Mesenchymal stem cell (in vitro differentiated cells and primary cell): ENCODE measurements around the gene CRBN.

ENCODE experiments used
- DNase-seq: peaks from one replicate; pipeline ENCODE4 v3.0.0-alpha.2; 2013
- H2AFZ ChIP-seq: one replicate; pipeline ENCODE4 v1.6.1; 2013; ENCODE audit warnings: low read depth, mild to moderate bottlenecking, control low read depth, inconsistent platforms, low read length, moderate library complexity
- H2AK5ac ChIP-seq: 2 replicates; pipeline ENCODE4 v1.6.1; 2013; ENCODE audit warnings: low read length, moderate library complexity, mild to moderate bottlenecking, inconsistent platforms; ENCODE audit not compliant: severe bottlenecking
- H2BK120ac ChIP-seq: one replicate; pipeline ENCODE4 v1.6.1; 2013; ENCODE audit warnings: low read depth, mild to moderate bottlenecking, inconsistent platforms, low read length, moderate library complexity
- H2BK12ac ChIP-seq, 2 experiments: one replicate each; pipeline ENCODE4 v1.6.1; 2013; ENCODE audit warnings: inconsistent platforms in 2 of 2, low read length in 2 of 2, mild to moderate bottlenecking in 2 of 2, moderate library complexity in 2 of 2, control low read depth in 1 of 2
- H2BK15ac ChIP-seq: one replicate; pipeline ENCODE4 v1.6.1; 2013; ENCODE audit warnings: mild to moderate bottlenecking, low read depth, inconsistent platforms; ENCODE audit not compliant: poor library complexity, severe bottlenecking
- H2BK5ac ChIP-seq: 2 replicates; pipeline ENCODE4 v1.6.1; 2013; ENCODE audit warnings: low read depth, mild to moderate bottlenecking, low read length, control low read depth, inconsistent platforms; ENCODE audit not compliant: poor library complexity, severe bottlenecking
- H3K14ac ChIP-seq, 2 experiments: one replicate each; pipeline ENCODE4 v1.6.1; 2013; ENCODE audit warnings: inconsistent platforms in 2 of 2, low read length in 2 of 2, control low read depth in 1 of 2, mild to moderate bottlenecking in 1 of 2, moderate library complexity in 1 of 2
- H3K18ac ChIP-seq, 2 experiments: one replicate each; pipeline ENCODE4 v1.6.1; 2013; ENCODE audit warnings: inconsistent platforms in 2 of 2, low read length in 2 of 2, control low read depth in 1 of 2, low read depth in 1 of 2, mild to moderate bottlenecking in 1 of 2
- H3K23ac ChIP-seq, 2 experiments: one replicate each; pipeline ENCODE4 v1.6.1; 2013; ENCODE audit warnings: inconsistent platforms in 2 of 2, low read length in 2 of 2, mild to moderate bottlenecking in 2 of 2, moderate library complexity in 2 of 2, control low read depth in 1 of 2
- H3K27ac ChIP-seq: 2 replicates; pipeline ENCODE4 v1.5.1; 2013; ENCODE audit warnings: mild to moderate bottlenecking, moderate library complexity, low read length, control low read depth, inconsistent platforms; ENCODE audit not compliant: poor library complexity, severe bottlenecking
- H3K27me3 ChIP-seq, 2 experiments: 2 replicates each; pipeline versions ENCODE4 v1.6.1 to v1.7.0; 2013; ENCODE audit warnings: low read length in 2 of 2, mild to moderate bottlenecking in 2 of 2, moderate library complexity in 2 of 2, control low read depth in 1 of 2, inconsistent platforms in 1 of 2; ENCODE audit not compliant: control insufficient read depth in 1 of 2, insufficient read depth in 1 of 2
- H3K36me3 ChIP-seq, 2 experiments: 2 replicates each; pipeline versions ENCODE4 v1.6.1 to v1.7.0; 2013; ENCODE audit warnings: low read length in 2 of 2, control low read depth in 1 of 2, inconsistent platforms in 1 of 2, low read depth in 1 of 2, mild to moderate bottlenecking in 1 of 2; ENCODE audit not compliant: insufficient read depth in 2 of 2, control insufficient read depth in 1 of 2
- H3K4ac ChIP-seq, 2 experiments: one replicate each; pipeline ENCODE4 v1.6.1; 2013; ENCODE audit warnings: inconsistent platforms in 2 of 2, low read length in 2 of 2, mild to moderate bottlenecking in 2 of 2, moderate library complexity in 2 of 2, control low read depth in 1 of 2, low read depth in 1 of 2
- H3K4me1 ChIP-seq: 2 replicates; pipeline ENCODE4 v1.6.1; 2013; ENCODE audit warnings: low read depth, low read length, control low read depth; ENCODE audit not compliant: control insufficient read depth, insufficient read depth
- H3K4me2 ChIP-seq: 2 replicates; pipeline ENCODE4 v1.6.1; 2013; ENCODE audit warnings: low read length, mild to moderate bottlenecking, inconsistent platforms; ENCODE audit not compliant: poor library complexity, severe bottlenecking
- H3K4me3 ChIP-seq, 2 experiments: 2 replicates each; pipeline versions ENCODE4 v1.5.1 to v1.7.0; 2013; ENCODE audit warnings: low read length in 2 of 2, mild to moderate bottlenecking in 2 of 2, control low read depth in 1 of 2, low read depth in 1 of 2; ENCODE audit not compliant: insufficient read depth in 1 of 2
- H3K79me1 ChIP-seq: replicated peaks from 2 replicates; pipeline ENCODE4 v1.6.1; 2013; ENCODE audit warnings: mild to moderate bottlenecking, control low read depth, low read length, inconsistent platforms; ENCODE audit not compliant: poor library complexity, severe bottlenecking
- H3K9ac ChIP-seq: 2 replicates; pipeline ENCODE4 v1.7.0; 2013; ENCODE audit warnings: mild to moderate bottlenecking, low read length, moderate library complexity
- H3K9me3 ChIP-seq: 2 replicates; pipeline ENCODE4 v1.7.0; 2013; ENCODE audit warnings: mild to moderate bottlenecking, low read length; ENCODE audit not compliant: control insufficient read depth
- H4K8ac ChIP-seq: one replicate; pipeline ENCODE4 v1.6.1; 2013; ENCODE audit warnings: inconsistent platforms, mild to moderate bottlenecking, low read length, moderate library complexity
- H4K91ac ChIP-seq: one replicate; pipeline ENCODE4 v1.6.1; 2013; ENCODE audit warnings: mild to moderate bottlenecking, low read length, inconsistent platforms
- WGBS: methylation state at CpG from one replicate; pipeline ENCODE4 v1.1.7; 2013; ENCODE audit warnings: mixed read lengths; 5-methylcytosine and 5-hydroxymethylcytosine counted together

Gene CRBN

GRCh38 chr3:3107858-3108257, 71.6 kb downstream of the CRBN start:
- H3K4me3 ChIP-seq = no peak overlapping the region
- WGBS = 100% methylated on average over 1 of the region's 3 CpGs
- no peaks in the 10 kb centered on the region for H3K9me3 ChIP-seq
- H3K23ac ChIP-seq = no peak overlapping the region
- no peak overlapping the region for H3K4me2 ChIP-seq
- no peaks in the 10 kb centered on the region for H3K27me3 ChIP-seq
- no peak overlapping the region for H2BK15ac ChIP-seq
- H4K8ac ChIP-seq = no peak overlapping the region
- no peaks in the 10 kb centered on the region for H3K4me1 ChIP-seq
- no peak overlapping the region for H2AFZ ChIP-seq
- no peak for DNase-seq
- H3K36me3 ChIP-seq = no peaks in the 10 kb centered on the region
- no peak overlapping the region for H4K91ac ChIP-seq
- H3K18ac ChIP-seq = no peak overlapping the region
- no peaks in the 10 kb centered on the region for H3K79me1 ChIP-seq
- H3K4ac ChIP-seq = no peak overlapping the region
- H2BK120ac ChIP-seq = no peak overlapping the region
- no peak overlapping the region for H2AK5ac ChIP-seq
- no peak overlapping the region for H3K14ac ChIP-seq
- H2BK5ac ChIP-seq = no peak overlapping the region
- no peak overlapping the region for H2BK12ac ChIP-seq
- no peak overlapping the region for H3K27ac ChIP-seq
- H3K9ac ChIP-seq = no peak overlapping the region

- Histone ChIP-seq H2BK120ac (no peak overlapping the region), H3K4me1 (no peaks in the 10 kb centered on the region), H2BK5ac (no peak overlapping the region), H2AFZ (no peak overlapping the region), H4K91ac (no peak overlapping the region), H3K23ac (no peak overlapping the region), H4K8ac (no peak overlapping the region), H3K27ac (no peak overlapping the region), H3K79me1 (no peaks in the 10 kb centered on the region), H2BK12ac (no peak overlapping the region), H3K27me3 (no peaks in the 10 kb centered on the region), H3K36me3 (no peaks in the 10 kb centered on the region), H3K4me3 (no peak overlapping the region), H3K9me3 (no peaks in the 10 kb centered on the region), H2BK15ac (no peak overlapping the region), H3K4ac (no peak overlapping the region), H3K18ac (no peak overlapping the region), H2AK5ac (no peak overlapping the region), H3K9ac (no peak overlapping the region), H3K14ac (no peak overlapping the region), H3K4me2 (no peak overlapping the region)
- 92% methylated on average over 3 of the region's 3 CpGs for WGBS
- DNase-seq = no peak
Observed at GRCh38 chr3:3107181-3107580, 72.3 kb downstream of the CRBN start.

DNA sequence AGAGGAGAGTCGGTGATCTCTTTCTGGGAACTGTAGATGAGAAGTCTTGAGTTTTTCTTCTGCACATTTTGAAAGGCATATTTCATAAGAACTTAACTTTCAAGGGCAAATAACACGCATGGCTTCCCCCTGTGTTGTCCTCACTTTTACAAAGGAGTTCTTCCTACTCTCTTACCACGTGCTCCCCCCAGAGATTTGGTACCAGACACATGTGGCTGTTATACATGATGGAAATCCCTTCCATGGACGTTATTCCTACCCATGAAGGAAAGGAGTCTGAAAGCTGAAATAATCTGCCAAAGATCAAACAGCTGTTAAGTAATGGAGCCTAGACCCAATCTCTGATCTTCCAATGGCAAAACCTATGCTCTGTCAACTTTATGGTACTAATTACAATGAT, 73.7 kb downstream of the CRBN start:
- no peak overlapping the region for H4K91ac ChIP-seq
- no peak overlapping the region for H2BK5ac ChIP-seq
- no peak overlapping the region for H2AFZ ChIP-seq
- 77% methylated on average over 4 of the region's 4 CpGs for WGBS
- H3K36me3 ChIP-seq = no peaks in the 10 kb centered on the region
- no peak overlapping the region for H3K4me3 ChIP-seq
- H4K8ac ChIP-seq = no peak overlapping the region
- no peak overlapping the region for H3K23ac ChIP-seq
- H3K9me3 ChIP-seq = no peaks in the 10 kb centered on the region
- H3K18ac ChIP-seq = no peak overlapping the region
- no peak overlapping the region for H2BK15ac ChIP-seq
- H3K9ac ChIP-seq = no peak overlapping the region
- H2BK12ac ChIP-seq = no peak overlapping the region
- H2BK120ac ChIP-seq = no peak overlapping the region
- no peaks in the 10 kb centered on the region for H3K27me3 ChIP-seq
- no peaks in the 10 kb centered on the region for H3K4me1 ChIP-seq
- H3K4ac ChIP-seq = no peak overlapping the region
- no peak for DNase-seq
- no peak overlapping the region for H2AK5ac ChIP-seq
- no peaks in the 10 kb centered on the region for H3K79me1 ChIP-seq
- H3K4me2 ChIP-seq = no peak overlapping the region
- no peak overlapping the region for H3K14ac ChIP-seq
- H3K27ac ChIP-seq = no peak overlapping the region

DNA sequence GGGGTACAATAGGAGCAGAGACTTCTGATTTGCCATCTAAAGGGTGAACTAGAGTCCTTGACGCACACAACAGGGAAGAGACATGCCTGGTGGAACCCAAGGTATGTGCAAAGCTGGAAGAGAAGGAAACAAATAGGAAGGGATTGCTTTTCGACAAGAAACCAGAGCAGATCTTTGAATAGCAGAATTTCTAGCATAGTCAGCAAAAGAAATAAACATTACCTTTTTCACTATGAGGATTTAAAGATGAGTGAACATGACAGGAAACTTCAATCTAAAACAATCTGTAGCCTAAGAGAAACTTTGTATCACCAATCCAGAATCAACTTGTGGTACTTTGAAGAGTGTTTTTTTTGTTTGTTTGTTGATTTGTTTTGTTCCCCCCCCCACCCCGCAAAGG, 74.2 kb downstream of the CRBN start:
- no peak overlapping the region for H2BK12ac ChIP-seq
- H3K23ac ChIP-seq = no peak overlapping the region
- no peak overlapping the region for H3K27ac ChIP-seq
- H3K9me3 ChIP-seq = no peaks in the 10 kb centered on the region
- H3K4me1 ChIP-seq = no peaks in the 10 kb centered on the region
- no peak overlapping the region for H3K14ac ChIP-seq
- DNase-seq = no peak
- H4K91ac ChIP-seq = no peak overlapping the region
- no peak overlapping the region for H4K8ac ChIP-seq
- H3K4me3 ChIP-seq = no peak overlapping the region
- H2AK5ac ChIP-seq = no peak overlapping the region
- H3K36me3 ChIP-seq = no peaks in the 10 kb centered on the region
- no peak overlapping the region for H2BK15ac ChIP-seq
- no peak overlapping the region for H3K9ac ChIP-seq
- no peak overlapping the region for H2BK5ac ChIP-seq
- H3K18ac ChIP-seq = no peak overlapping the region
- no peaks in the 10 kb centered on the region for H3K79me1 ChIP-seq
- 96% methylated on average over 2 of the region's 3 CpGs for WGBS
- no peak overlapping the region for H3K4me2 ChIP-seq
- no peak overlapping the region for H3K4ac ChIP-seq
- H2AFZ ChIP-seq = no peak overlapping the region
- H3K27me3 ChIP-seq = no peaks in the 10 kb centered on the region
- H2BK120ac ChIP-seq = no peak overlapping the region
